H1 (cell line): ENCODE data around the gene IWS1. TPM values are rescaled to one million over a fixed set of nuclear protein-coding genes. Genes with fewer than 3 reads are reported as not detected.

Source experiments
- CHD2 ChIP-seq: IDR thresholded peaks from 2 replicates; pipeline ENCODE4 v1.6.1; 2012; ENCODE audit warnings: low read length, improper control_type of control experiment
- CREB1 ChIP-seq: IDR thresholded peaks from 2 replicates; pipeline ENCODE4 v1.6.1; 2012; ENCODE audit warnings: inconsistent platforms
- FOSL1 ChIP-seq: IDR thresholded peaks from 2 replicates; pipeline ENCODE4 v1.6.1; 2011; ENCODE audit warnings: mild to moderate bottlenecking, low read depth, low read length, moderate library complexity; ENCODE audit not compliant: insufficient read depth
- HDAC6 ChIP-seq: IDR thresholded peaks from one replicate; pipeline ENCODE4 v1.7.1; 2012; ENCODE audit warnings: low read depth, mild to moderate bottlenecking, inconsistent platforms, low read length, moderate library complexity
- SP1 ChIP-seq: IDR thresholded peaks from 2 replicates; pipeline ENCODE4 v1.6.1; 2011; ENCODE audit warnings: low read depth, low read length
- polyA plus RNA-seq, 7 experiments: library from polyadenylated mRNA; depleted of rRNA in 3 of 7; stranded (reverse) in 5 of 7; unstranded in 2 of 7; fragments of >200 nt in 5 of 7; fragments of 200-250 nt in 2 of 7; gene quantifications; 1 replicate in 5 of 7; 2 replicates in 1 of 7; 4 replicates in 1 of 7; pipeline versions ENCODE4 v1.2.1 to v1.2.3, GENCODE V29; 2011 to 2013; ENCODE audit warnings: missing spikeins in 2 of 7, mixed read lengths in 2 of 7
- total RNA-seq: library from RNA; stranded (reverse); fragmentation: NEBNext Ultra II Directional; extraction: Animal tissue kit (Norgen Biotek cat#: 25700); gene quantifications from 2 replicates; pipeline ENCODE4 v1.2.1, GENCODE V29; 2021
- TF ChIP-seq, protein P1 (sequence below), 3 experiments: IDR thresholded peaks; 1 replicate in 2 of 3; 2 replicates in 1 of 3; pipeline versions ENCODE4 v1.5.1 to v1.6.1; 2011; ENCODE audit warnings: low read length in 3 of 3, mild to moderate bottlenecking in 3 of 3, inconsistent platforms in 2 of 3, low read depth in 1 of 3, moderate library complexity in 1 of 3; ENCODE audit not compliant: insufficient read depth in 1 of 3; ENCODE audit errors: control extremely low read depth in 1 of 3

IWS1 gene
- total and polyA plus RNA-seq, 2 of the 8 experiments (the other 6 are each of a cell fraction or from before 2014, with no cell fraction given) = 18.4 to 64.8 TPM

DNA sequence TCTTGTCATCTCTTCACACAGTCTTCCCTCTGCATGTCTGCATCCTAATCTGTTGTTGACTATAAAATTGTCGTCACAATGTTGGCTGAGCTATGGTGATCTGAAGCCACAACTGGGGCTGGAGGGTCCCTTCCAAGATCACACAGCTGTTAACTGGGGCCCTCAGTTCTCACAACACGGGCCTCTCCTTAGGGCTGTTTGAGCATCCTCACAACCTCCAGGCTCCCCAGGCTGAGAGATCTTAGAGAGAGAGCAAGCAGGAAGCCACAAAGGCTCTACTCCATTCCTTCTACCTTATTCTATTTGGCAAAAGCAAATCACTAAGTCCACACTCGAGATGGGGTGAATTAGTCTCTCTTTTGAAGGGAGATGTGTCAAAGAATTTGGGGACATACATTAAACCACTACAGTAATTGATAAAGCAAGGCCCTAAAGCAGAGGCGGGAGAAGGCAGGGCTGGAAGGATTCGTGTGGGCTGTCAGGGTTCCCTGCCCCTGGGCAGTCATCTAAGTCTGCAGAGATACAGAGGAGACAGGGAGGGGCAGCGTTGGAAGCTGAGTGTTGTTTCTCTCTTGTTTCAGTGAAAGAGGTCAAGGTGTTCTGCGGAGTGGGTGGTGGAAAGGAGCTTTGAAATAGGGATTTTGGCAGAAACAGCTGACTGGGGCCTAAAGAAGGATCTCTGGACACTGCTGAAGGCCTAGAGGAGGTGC, 25.1 kb upstream of the IWS1 start (continued):
- TF ChIP-seq, protein P1, sequence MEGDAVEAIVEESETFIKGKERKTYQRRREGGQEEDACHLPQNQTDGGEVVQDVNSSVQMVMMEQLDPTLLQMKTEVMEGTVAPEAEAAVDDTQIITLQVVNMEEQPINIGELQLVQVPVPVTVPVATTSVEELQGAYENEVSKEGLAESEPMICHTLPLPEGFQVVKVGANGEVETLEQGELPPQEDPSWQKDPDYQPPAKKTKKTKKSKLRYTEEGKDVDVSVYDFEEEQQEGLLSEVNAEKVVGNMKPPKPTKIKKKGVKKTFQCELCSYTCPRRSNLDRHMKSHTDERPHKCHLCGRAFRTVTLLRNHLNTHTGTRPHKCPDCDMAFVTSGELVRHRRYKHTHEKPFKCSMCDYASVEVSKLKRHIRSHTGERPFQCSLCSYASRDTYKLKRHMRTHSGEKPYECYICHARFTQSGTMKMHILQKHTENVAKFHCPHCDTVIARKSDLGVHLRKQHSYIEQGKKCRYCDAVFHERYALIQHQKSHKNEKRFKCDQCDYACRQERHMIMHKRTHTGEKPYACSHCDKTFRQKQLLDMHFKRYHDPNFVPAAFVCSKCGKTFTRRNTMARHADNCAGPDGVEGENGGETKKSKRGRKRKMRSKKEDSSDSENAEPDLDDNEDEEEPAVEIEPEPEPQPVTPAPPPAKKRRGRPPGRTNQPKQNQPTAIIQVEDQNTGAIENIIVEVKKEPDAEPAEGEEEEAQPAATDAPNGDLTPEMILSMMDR (IDR thresholded peaks at IDR 0.05; ENCODE audit: control extremely low read depth in 1 of 3, insufficient read depth in 1 of 3, low read depth in 1 of 3, low read length in 3 of 3) = no peak
- no peak for TF ChIP-seq FOSL1
- TF ChIP-seq CHD2 = no peak
- TF ChIP-seq HDAC6 = no peak
- no peak for TF ChIP-seq CREB1
- TF ChIP-seq SP1 = no peak
